Gastroesophageal sphincter (tissue), 3 donors: Measurements from ENCODE around the gene HOXD8.

Experiments
- CTCF ChIP-seq, 4 experiments: fragments of 200-600 bp in 2 of 4; fragments of 450-650 bp in 2 of 4; sonication (generic) in 1 of 4; IDR thresholded peaks; one replicate each; pipeline ENCODE4 v1.5.1; 2017 to 2019; ENCODE audit warnings: antibody characterized with exemption in 4 of 4, mild to moderate bottlenecking in 2 of 4, moderate library complexity in 2 of 4
- EP300 ChIP-seq: sonication (generic); formaldehyde crosslinking; IDR thresholded peaks from one replicate; pipeline ENCODE4 v1.6.1; 2017; ENCODE audit warnings: antibody characterized with exemption, mild to moderate bottlenecking
- POLR2A ChIP-seq, 2 donors: fragments of 450-650 bp; IDR thresholded peaks; one replicate each; pipeline ENCODE4 v1.6.1; 2017; ENCODE audit warnings: antibody characterized with exemption in 2 of 2, mild to moderate bottlenecking in 2 of 2, moderate library complexity in 1 of 2
- POLR2AphosphoS5 ChIP-seq: sonication (generic); formaldehyde crosslinking; IDR thresholded peaks from one replicate; pipeline ENCODE4 v1.6.1; 2017; ENCODE audit warnings: antibody characterized with exemption

GRCh38 chr2:176114120-176114929 lies 15.2 kb upstream of the HOXD8 start:
- TF ChIP-seq CTCF (IDR thresholded peaks at IDR 0.05) (no peak), POLR2A (IDR thresholded peaks at IDR 0.05) (no peak), EP300 (no peak), POLR2AphosphoS5 (no peak)
